ENCODE results near the gene TMPRSS11A.

The TMPRSS11A gene

GRCh38 chr4:67963356-67963755 lies at the start of gene TMPRSS11A:
TSS of gene TMPRSS11A (minus strand) at chr4:67963493. CDS start at chr4:67963393, 100 bp downstream.
- no peak for DNase-seq (ENCODE audit: low read depth in 2 of 2, low spot score in 1 of 2)

GRCh38 chr4:68011684-68012083 lies 48.4 kb upstream of the TMPRSS11A start:
- DNase-seq (ENCODE audit: low read depth in 2 of 2, low spot score in 1 of 2): no peak

GRCh38 chr4:68002906-68003305 lies 39.6 kb upstream of the TMPRSS11A start:
- DNase-seq (ENCODE audit: low read depth in 2 of 2, low spot score in 1 of 2): no peak

GRCh38 chr4:67996127-67996526 lies 32.8 kb upstream of the TMPRSS11A start:
- no peak for DNase-seq (ENCODE audit: low read depth in 2 of 2, low spot score in 1 of 2)

- no peak for DNase-seq (ENCODE audit: low read depth in 2 of 2, low spot score in 1 of 2)
These were observed 25.7 kb upstream of the TMPRSS11A start for GRCh38 chr4:67988991-67989390.

- no peak for DNase-seq (ENCODE audit: low read depth in 2 of 2, low spot score in 1 of 2)
These were observed 20.0 kb upstream of the TMPRSS11A start for GRCh38 chr4:67983333-67983732.

GRCh38 chr4:67980512-67980911 lies 17.2 kb upstream of the TMPRSS11A start:
- DNase-seq (ENCODE audit: low read depth in 2 of 2, low spot score in 1 of 2): no peak

- no peak for DNase-seq (ENCODE audit: low read depth in 2 of 2, low spot score in 1 of 2)
These were observed 10.3 kb upstream of the TMPRSS11A start for GRCh38 chr4:67973608-67974007.

- no peak for DNase-seq (ENCODE audit: low read depth in 2 of 2, low spot score in 1 of 2)
These were observed 8.4 kb downstream of the TMPRSS11A start for GRCh38 chr4:67954890-67955289.

GRCh38 chr4:67941074-67941473 lies 22.2 kb downstream of the TMPRSS11A start:
- no peak for DNase-seq (ENCODE audit: low read depth in 2 of 2, low spot score in 1 of 2)

- no peak for DNase-seq (ENCODE audit: low read depth in 2 of 2, low spot score in 1 of 2)
These were observed 22.8 kb downstream of the TMPRSS11A start for GRCh38 chr4:67940506-67940905.

GRCh38 chr4:67939195-67939594 lies 24.1 kb downstream of the TMPRSS11A start:
- no peak for DNase-seq (ENCODE audit: low read depth in 2 of 2, low spot score in 1 of 2)

GRCh38 chr4:67935888-67936287 lies 27.4 kb downstream of the TMPRSS11A start:
- no peak for DNase-seq (ENCODE audit: low read depth in 2 of 2, low spot score in 1 of 2)

- no peak for DNase-seq (ENCODE audit: low read depth in 2 of 2, low spot score in 1 of 2)
These were observed 28.7 kb downstream of the TMPRSS11A start for GRCh38 chr4:67934628-67935027.

- DNase-seq (ENCODE audit: low read depth in 2 of 2, low spot score in 1 of 2): no peak
These were observed 29.5 kb downstream of the TMPRSS11A start for GRCh38 chr4:67933755-67934154.

GRCh38 chr4:67933038-67933437 lies 30.3 kb downstream of the TMPRSS11A start:
- no peak for DNase-seq (ENCODE audit: low read depth in 2 of 2, low spot score in 1 of 2)

GRCh38 chr4:67931256-67931655 lies 32.0 kb downstream of the TMPRSS11A start:
- DNase-seq (ENCODE audit: low read depth in 2 of 2, low spot score in 1 of 2): no peak

GRCh38 chr4:67929426-67929825 lies 33.9 kb downstream of the TMPRSS11A start:
- no peak for DNase-seq (ENCODE audit: low read depth in 2 of 2, low spot score in 1 of 2)

- no peak for DNase-seq (ENCODE audit: low read depth in 2 of 2, low spot score in 1 of 2)
These were observed 34.7 kb downstream of the TMPRSS11A start for GRCh38 chr4:67928546-67928945.

- no peak for DNase-seq (ENCODE audit: low read depth in 2 of 2, low spot score in 1 of 2)
These were observed 36.0 kb downstream of the TMPRSS11A start for GRCh38 chr4:67927251-67927650.

GRCh38 chr4:67926485-67926884 lies 36.8 kb downstream of the TMPRSS11A start:
- no peak for DNase-seq (ENCODE audit: low read depth in 2 of 2, low spot score in 1 of 2)

- DNase-seq (ENCODE audit: low read depth in 2 of 2, low spot score in 1 of 2): no peak
These were observed 40.6 kb downstream of the TMPRSS11A start for GRCh38 chr4:67922697-67923096.

GRCh38 chr4:67918428-67918827 lies 44.9 kb downstream of the TMPRSS11A start:
- no peak for DNase-seq (ENCODE audit: low read depth in 2 of 2, low spot score in 1 of 2)

- DNase-seq (ENCODE audit: low read depth in 2 of 2, low spot score in 1 of 2): no peak
These were observed 47.8 kb downstream of the TMPRSS11A start for GRCh38 chr4:67915400-67915966.

Data from stimulated activated CD8-positive, alpha-beta memory T cell treated with anti-CD3 and anti-CD28 coated beads, Interleukin-4, amount 100 ng/mL, for 4 hours (primary cell).